Measurements from ENCODE around the gene F8. TPM values are rescaled to one million over a fixed set of nuclear protein-coding genes. Genes with fewer than 3 reads are reported as not detected.

The F8 gene
- polyA plus RNA-seq, 1 donor from 2014 or later, result 2.1 TPM

GRCh38 chrX:155070975-155071693 lies 48.6 kb upstream of the F8 start, which contains the start of the genes BRCC3, CMC4 and MTCP1:
TSS of gene BRCC3 (plus strand) at chrX:155071508. CDS start at chrX:155071528, 20 bp downstream.
TSS of gene CMC4 (minus strand) at chrX:155071136. CDS start at chrX:155064023, 7,113 bp downstream.
TSS of gene MTCP1 (minus strand) at chrX:155071136. CDS start at chrX:155066010, 5,126 bp downstream.
- H3K27ac ChIP-seq (ENCODE audit: low read length), result peak within 1 kb of the TSS; percentile 71
- H3F3A ChIP-seq (ENCODE audit: insufficient read depth, low read length, poor library complexity, severe bottlenecking), result no peaks in the 10 kb centered on the region
- H2AFZ ChIP-seq (ENCODE audit: low read depth, low read length), result peak within 1 kb of the TSS; percentile 69
- TF ChIP-seq REST (IDR thresholded peaks at IDR 0.05; ENCODE audit: borderline replicate concordance) (no peak), EP300 (conservative IDR thresholded peaks at IDR 0.05; ENCODE audit: poor library complexity, severe bottlenecking) (no peak), MXI1 (conservative IDR thresholded peaks at IDR 0.05; ENCODE audit: poor library complexity, severe bottlenecking) (peak; percentile 49), CTCF (IDR thresholded peaks at IDR 0.05; ENCODE audit: poor library complexity, severe bottlenecking) (no peak), POLR2AphosphoS5 (IDR thresholded peaks at IDR 0.05) (peak; percentile 70), EZH2 (IDR thresholded peaks at IDR 0.05; ENCODE audit: borderline replicate concordance, insufficient read depth, low read length, poor library complexity, severe bottlenecking) (no peak), TAF1 (IDR thresholded peaks at IDR 0.05; ENCODE audit: low read depth) (peak; percentile 54), RAD21 (conservative IDR thresholded peaks at IDR 0.05) (no peak), SMC3 (conservative IDR thresholded peaks at IDR 0.05; ENCODE audit: poor library complexity) (no peak)
- no peaks in the 10 kb centered on the region for H3K27me3 ChIP-seq (ENCODE audit: insufficient read depth, low read depth, low read length)
- peak within 1 kb of the TSS; percentile 76 for H3K4me3 ChIP-seq (ENCODE audit: low read length)
- no peaks in the 10 kb centered on the region for H4K20me1 ChIP-seq (ENCODE audit: insufficient read depth)
- no peaks in the 10 kb centered on the region for H3K9me3 ChIP-seq (ENCODE audit: low read length)
- peaks cover 3% of the 10 kb centered on the region for H3K79me2 ChIP-seq (replicated peaks; ENCODE audit: insufficient read depth, low read length)
- H3K9ac ChIP-seq (ENCODE audit: low read length), result peak within 1 kb of the TSS; percentile 75
- peak within 1 kb of the TSS; percentile 76 for H3K4me2 ChIP-seq (ENCODE audit: low read length)
- no peaks in the 10 kb centered on the region for H3K36me3 ChIP-seq (ENCODE audit: insufficient read depth, low read length)
- H3K9me2 ChIP-seq (ENCODE audit: insufficient read depth, low read length), result no peaks in the 10 kb centered on the region

- no peaks in the 10 kb centered on the region for H3K9me2 ChIP-seq (ENCODE audit: insufficient read depth, low read length)
- peaks cover 3% of the 10 kb centered on the region for H3K79me2 ChIP-seq (replicated peaks; ENCODE audit: insufficient read depth, low read length)
- H3K4me3 ChIP-seq (ENCODE audit: low read length), result peak overlapping the region; percentile 71
- no peaks in the 10 kb centered on the region for H3K9me3 ChIP-seq (ENCODE audit: low read length)
- TF ChIP-seq CTCF (IDR thresholded peaks at IDR 0.05; ENCODE audit: poor library complexity, severe bottlenecking), result no peak
- TF ChIP-seq POLR2AphosphoS5 (IDR thresholded peaks at IDR 0.05), result no peak
- TF ChIP-seq EZH2 (IDR thresholded peaks at IDR 0.05; ENCODE audit: borderline replicate concordance, insufficient read depth, low read length, poor library complexity, severe bottlenecking), result no peak
- no peak for TF ChIP-seq MXI1 (conservative IDR thresholded peaks at IDR 0.05; ENCODE audit: poor library complexity, severe bottlenecking)
- TF ChIP-seq TAF1 (IDR thresholded peaks at IDR 0.05; ENCODE audit: low read depth), result no peak
- no peak for TF ChIP-seq SMC3 (conservative IDR thresholded peaks at IDR 0.05; ENCODE audit: poor library complexity)
- no peak for TF ChIP-seq REST (IDR thresholded peaks at IDR 0.05; ENCODE audit: borderline replicate concordance)
- TF ChIP-seq RAD21 (conservative IDR thresholded peaks at IDR 0.05), result no peak
- TF ChIP-seq EP300 (conservative IDR thresholded peaks at IDR 0.05; ENCODE audit: poor library complexity, severe bottlenecking), result no peak
- H2AFZ ChIP-seq (ENCODE audit: low read depth, low read length), result no peak overlapping the region
- no peaks in the 10 kb centered on the region for H3K27me3 ChIP-seq (ENCODE audit: insufficient read depth, low read depth, low read length)
- no peaks in the 10 kb centered on the region for H4K20me1 ChIP-seq (ENCODE audit: insufficient read depth)
- peak overlapping the region; percentile 76 for H3K4me2 ChIP-seq (ENCODE audit: low read length)
- no peak overlapping the region for H3K27ac ChIP-seq (ENCODE audit: low read length)
- peak overlapping the region; percentile 55 for H3K9ac ChIP-seq (ENCODE audit: low read length)
- H3K36me3 ChIP-seq (ENCODE audit: insufficient read depth, low read length), result no peaks in the 10 kb centered on the region
- H3F3A ChIP-seq (ENCODE audit: insufficient read depth, low read length, poor library complexity, severe bottlenecking), result no peaks in the 10 kb centered on the region
Observed at GRCh38 chrX:155070663-155070974, 48.1 kb upstream of the F8 start.
